ENCODE measurements around the gene PCDHGA5. TPM values are rescaled to one million over a fixed set of nuclear protein-coding genes. Genes with fewer than 3 reads are reported as not detected.

The PCDHGA5 gene
- total and polyA plus RNA-seq, 2 experiments from 2014 or later = 0.03 TPM; not detected in 1

- Histone ChIP-seq H3K27ac (no peak overlapping the region), H3K79me2 (no peaks in the 10 kb centered on the region), H3K4me2 (no peak overlapping the region), H3K9me3 (ENCODE audit: low read depth) (peaks cover 44% of the 10 kb centered on the region), H4K20me1 (ENCODE audit: insufficient read depth, poor library complexity, severe bottlenecking) (no peaks in the 10 kb centered on the region), H3K27me3 (no peaks in the 10 kb centered on the region), H3K4me1 (ENCODE audit: insufficient read depth) (no peaks in the 10 kb centered on the region), H2AFZ (no peak overlapping the region), H3K4me3 (no peak overlapping the region), H3K36me3 (replicated peaks; ENCODE audit: insufficient read depth, low read depth) (no peaks in the 10 kb centered on the region), H3K9me2 (replicated peaks; ENCODE audit: insufficient read depth) (no peaks in the 10 kb centered on the region)
- no peak for DNase-seq (ENCODE audit: low spot score)
- WGBS (ENCODE audit: low lambda C conversion rate, missing lambda C conversion rate) = 96% methylated on average over 15 of the region's 15 CpGs
- no peak for TF ChIP-seq EZH2phosphoT487 (IDR thresholded peaks at IDR 0.05; ENCODE audit: low read depth, severe bottlenecking, unreplicated experiment)
- TF ChIP-seq, protein P1, sequence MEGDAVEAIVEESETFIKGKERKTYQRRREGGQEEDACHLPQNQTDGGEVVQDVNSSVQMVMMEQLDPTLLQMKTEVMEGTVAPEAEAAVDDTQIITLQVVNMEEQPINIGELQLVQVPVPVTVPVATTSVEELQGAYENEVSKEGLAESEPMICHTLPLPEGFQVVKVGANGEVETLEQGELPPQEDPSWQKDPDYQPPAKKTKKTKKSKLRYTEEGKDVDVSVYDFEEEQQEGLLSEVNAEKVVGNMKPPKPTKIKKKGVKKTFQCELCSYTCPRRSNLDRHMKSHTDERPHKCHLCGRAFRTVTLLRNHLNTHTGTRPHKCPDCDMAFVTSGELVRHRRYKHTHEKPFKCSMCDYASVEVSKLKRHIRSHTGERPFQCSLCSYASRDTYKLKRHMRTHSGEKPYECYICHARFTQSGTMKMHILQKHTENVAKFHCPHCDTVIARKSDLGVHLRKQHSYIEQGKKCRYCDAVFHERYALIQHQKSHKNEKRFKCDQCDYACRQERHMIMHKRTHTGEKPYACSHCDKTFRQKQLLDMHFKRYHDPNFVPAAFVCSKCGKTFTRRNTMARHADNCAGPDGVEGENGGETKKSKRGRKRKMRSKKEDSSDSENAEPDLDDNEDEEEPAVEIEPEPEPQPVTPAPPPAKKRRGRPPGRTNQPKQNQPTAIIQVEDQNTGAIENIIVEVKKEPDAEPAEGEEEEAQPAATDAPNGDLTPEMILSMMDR (IDR thresholded peaks at IDR 0.05; ENCODE audit: poor library complexity) = no peak
- no peak for TF ChIP-seq EZH2 (IDR thresholded peaks at IDR 0.05; ENCODE audit: borderline replicate concordance)
Measured at GRCh38 chr5:141398608-141399007, 34.6 kb downstream of the PCDHGA5 start.

DNA sequence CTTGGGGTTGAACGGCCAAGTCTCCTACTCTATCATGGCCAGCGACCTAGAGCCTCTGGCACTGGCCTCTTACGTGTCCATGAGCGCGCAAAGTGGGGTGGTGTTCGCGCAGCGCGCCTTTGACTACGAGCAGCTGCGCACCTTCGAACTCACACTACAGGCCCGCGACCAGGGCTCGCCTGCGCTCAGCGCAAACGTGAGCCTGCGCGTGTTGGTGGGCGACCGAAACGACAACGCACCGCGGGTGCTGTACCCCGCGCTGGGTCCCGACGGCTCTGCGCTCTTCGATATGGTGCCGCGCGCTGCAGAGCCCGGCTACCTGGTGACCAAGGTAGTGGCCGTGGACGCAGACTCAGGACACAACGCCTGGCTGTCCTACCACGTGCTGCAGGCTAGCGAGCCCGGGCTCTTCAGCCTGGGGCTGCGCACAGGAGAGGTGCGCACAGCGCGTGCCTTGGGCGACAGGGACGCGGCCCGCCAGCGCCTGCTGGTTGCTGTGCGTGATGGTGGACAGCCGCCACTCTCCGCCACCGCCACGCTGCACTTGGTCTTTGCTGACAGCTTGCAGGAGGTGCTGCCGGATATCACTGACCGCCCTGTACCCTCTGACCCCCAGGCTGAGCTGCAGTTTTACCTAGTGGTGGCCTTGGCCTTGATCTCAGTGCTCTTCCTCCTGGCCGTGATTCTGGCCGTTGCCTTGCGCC, 35.7 kb downstream of the PCDHGA5 start:
- Histone ChIP-seq H3K79me2 (no peaks in the 10 kb centered on the region), H2AFZ (no peak overlapping the region), H4K20me1 (ENCODE audit: insufficient read depth, poor library complexity, severe bottlenecking) (no peaks in the 10 kb centered on the region), H3K36me3 (replicated peaks; ENCODE audit: insufficient read depth, low read depth) (no peaks in the 10 kb centered on the region), H3K9me3 (ENCODE audit: low read depth) (peaks cover 37% of the 10 kb centered on the region), H3K4me1 (ENCODE audit: insufficient read depth) (no peaks in the 10 kb centered on the region), H3K27ac (no peak overlapping the region), H3K9me2 (replicated peaks; ENCODE audit: insufficient read depth) (no peaks in the 10 kb centered on the region), H3K4me2 (no peak overlapping the region), H3K27me3 (no peaks in the 10 kb centered on the region), H3K4me3 (no peak overlapping the region)
- no peak for DNase-seq (ENCODE audit: low spot score)
- WGBS (ENCODE audit: low lambda C conversion rate, missing lambda C conversion rate) = 96% methylated on average over 60 of the region's 61 CpGs
- no peak for TF ChIP-seq EZH2phosphoT487 (IDR thresholded peaks at IDR 0.05; ENCODE audit: low read depth, severe bottlenecking, unreplicated experiment)

GRCh38 chr5:141402553-141403243, 38.7 kb downstream of the PCDHGA5 start, which contains the start of gene PCDHGA9:
TSS of gene PCDHGA9 (plus strand) at chr5:141402778. CDS start at chr5:141402953, 175 bp downstream.
- Histone ChIP-seq H3K27me3 (no peaks in the 10 kb centered on the region), H4K20me1 (ENCODE audit: insufficient read depth, poor library complexity, severe bottlenecking) (no peaks in the 10 kb centered on the region), H3K36me3 (replicated peaks; ENCODE audit: insufficient read depth, low read depth) (peaks cover 2% of the 10 kb centered on the region), H3K4me1 (ENCODE audit: insufficient read depth) (no peaks in the 10 kb centered on the region), H3K27ac (no peak within 1 kb of the TSS), H3K79me2 (no peaks in the 10 kb centered on the region), H3K4me3 (no peak within 1 kb of the TSS), H2AFZ (no peak within 1 kb of the TSS), H3K9me3 (ENCODE audit: low read depth) (peaks cover 17% of the 10 kb centered on the region), H3K4me2 (no peak within 1 kb of the TSS), H3K9me2 (replicated peaks; ENCODE audit: insufficient read depth) (no peaks in the 10 kb centered on the region)
- WGBS (ENCODE audit: low lambda C conversion rate, missing lambda C conversion rate) = 95% methylated on average over 27 of the region's 27 CpGs
- DNase-seq (ENCODE audit: low spot score) = no peak
- no peak for TF ChIP-seq EZH2phosphoT487 (IDR thresholded peaks at IDR 0.05; ENCODE audit: low read depth, severe bottlenecking, unreplicated experiment)
- TF ChIP-seq EZH2 (IDR thresholded peaks at IDR 0.05; ENCODE audit: borderline replicate concordance) = no peak
- TF ChIP-seq, protein P1 (IDR thresholded peaks at IDR 0.05; ENCODE audit: poor library complexity) = no peak

- no peaks in the 10 kb centered on the region for H3K79me2 ChIP-seq
- H3K4me1 ChIP-seq (ENCODE audit: insufficient read depth) = no peaks in the 10 kb centered on the region
- no peak overlapping the region for H3K27ac ChIP-seq
- H3K4me2 ChIP-seq = no peak overlapping the region
- 96% methylated on average over 22 of the region's 22 CpGs for WGBS (ENCODE audit: low lambda C conversion rate, missing lambda C conversion rate)
- no peak overlapping the region for H2AFZ ChIP-seq
- peaks cover 2% of the 10 kb centered on the region for H3K36me3 ChIP-seq (replicated peaks; ENCODE audit: insufficient read depth, low read depth)
- H3K27me3 ChIP-seq = no peaks in the 10 kb centered on the region
- H3K9me2 ChIP-seq (replicated peaks; ENCODE audit: insufficient read depth) = no peaks in the 10 kb centered on the region
- no peak overlapping the region for H3K4me3 ChIP-seq
- DNase-seq (ENCODE audit: low spot score) = no peak
- H3K9me3 ChIP-seq (ENCODE audit: low read depth) = peaks cover 16% of the 10 kb centered on the region
- no peaks in the 10 kb centered on the region for H4K20me1 ChIP-seq (ENCODE audit: insufficient read depth, poor library complexity, severe bottlenecking)
- TF ChIP-seq, protein P1 (IDR thresholded peaks at IDR 0.05; ENCODE audit: poor library complexity) = no peak
- no peak for TF ChIP-seq EZH2phosphoT487 (IDR thresholded peaks at IDR 0.05; ENCODE audit: low read depth, severe bottlenecking, unreplicated experiment)
- no peak for TF ChIP-seq EZH2 (IDR thresholded peaks at IDR 0.05; ENCODE audit: borderline replicate concordance)
Measured at GRCh38 chr5:141403387-141403786, 39.4 kb downstream of the PCDHGA5 start.

Measured in hepatocyte (in vitro differentiated cells).